A673 (cell line): ENCODE results near the gene CARMIL3. TPM values are rescaled to one million over a fixed set of nuclear protein-coding genes. Genes with fewer than 3 reads are reported as not detected.

Source experiments
- BruUV-seq: library from RNA; stranded (reverse); fragments of 400-500 nt; replicated peaks from 2 replicates; lab custom pipeline; 2021; lab: Mats Ljungman, UMichigan
- CTCF ChIA-PET: fragments of 300-600 bp; sonication (Branson Sonifier 250); formaldehyde crosslinking; loops from one replicate; lab custom pipeline; 2022; ENCODE audit warnings: antibody characterized with exemption; lab: Charles Lee
- POLR2A ChIA-PET: fragments of 300-600 bp; sonication (Branson Sonifier 250); formaldehyde crosslinking; loops from one replicate; lab custom pipeline; 2022; ENCODE audit warnings: antibody characterized with exemption; ENCODE audit not compliant: low non-redundant PET; lab: Charles Lee
- DNase-seq: peaks from one replicate; pipeline ENCODE4 v3.0.0-alpha.2; 2015; ENCODE audit warnings: low spot score
- H3K27ac ChIP-seq: fragments of 200-600 bp; sonication (generic); 2 replicates; pipeline ENCODE4 v1.5.1; 2016; ENCODE audit warnings: mixed run types, low read depth, mild to moderate bottlenecking, mixed read lengths, antibody characterized with exemption, low read length; ENCODE audit not compliant: poor library complexity, severe bottlenecking
- H3K27me3 ChIP-seq: fragments of 200-600 bp; sonication (generic); replicated peaks from 2 replicates; pipeline ENCODE4 v1.6.1; 2017; ENCODE audit warnings: mixed run types, low read depth, mild to moderate bottlenecking, mixed read lengths, antibody characterized with exemption, low read length; ENCODE audit not compliant: insufficient read depth, poor library complexity
- H3K36me3 ChIP-seq: fragments of 200-600 bp; sonication (generic); 2 replicates; pipeline ENCODE4 v1.6.1; 2016; ENCODE audit warnings: mixed run types, mild to moderate bottlenecking, mixed read lengths, antibody characterized with exemption, low read length; ENCODE audit not compliant: insufficient read depth, poor library complexity, severe bottlenecking
- H3K4me1 ChIP-seq: fragments of 200-600 bp; sonication (generic); 2 replicates; pipeline ENCODE4 v1.6.1; 2017; ENCODE audit warnings: mixed run types, mild to moderate bottlenecking, mixed read lengths, antibody characterized with exemption, low read length; ENCODE audit not compliant: insufficient read depth, poor library complexity, severe bottlenecking
- H3K4me3 ChIP-seq: fragments of 200-600 bp; sonication (generic); 2 replicates; pipeline ENCODE4 v1.5.1; 2016; ENCODE audit warnings: low read depth, mixed run types, mild to moderate bottlenecking, mixed read lengths, low read length; ENCODE audit not compliant: poor library complexity, severe bottlenecking
- H3K9me3 ChIP-seq: fragments of 200-600 bp; sonication (generic); 2 replicates; pipeline ENCODE4 v1.6.1; 2016; ENCODE audit warnings: mixed run types, low read depth, mild to moderate bottlenecking, mixed read lengths, antibody characterized with exemption, low read length; ENCODE audit not compliant: poor library complexity, severe bottlenecking
- CTCF ChIP-seq: fragments of 300-800, 200-600 bp; sonication (generic); conservative IDR thresholded peaks from 2 replicates; pipeline ENCODE4 v1.5.1; 2017; ENCODE audit warnings: low read depth, mild to moderate bottlenecking, antibody characterized with exemption, low read length, moderate library complexity, mixed read lengths
- EZH2 ChIP-seq: fragments of 200-600 bp; sonication (generic); IDR thresholded peaks from 2 replicates; pipeline ENCODE4 v1.6.1; 2017; ENCODE audit warnings: borderline replicate concordance, low read depth, mild to moderate bottlenecking, mixed read lengths, antibody characterized with exemption, low read length; ENCODE audit not compliant: poor library complexity, severe bottlenecking
- intact Hi-C: fragments of 100-400 bp; cut with micrococcal nuclease; formaldehyde crosslinking; loops from one replicate; pipeline ENCODE4 v1.10.0; 2022; ENCODE audit not compliant: unreplicated experiment
- total RNA-seq: library from RNA; stranded (reverse); gene quantifications from 2 replicates; pipeline ENCODE4 v1.2.3, GENCODE V29; 2021

Gene CARMIL3
- total RNA-seq, 1 experiment from 2014 or later = 0.49 TPM

GRCh38 chr14:24085215-24085614, 33.4 kb downstream of the CARMIL3 start:
- TF ChIP-seq CTCF (no peak), EZH2 (no peak)
- Histone ChIP-seq H3K9me3 (no peaks in the 10 kb centered on the region), H3K36me3 (no peaks in the 10 kb centered on the region), H3K27me3 (peaks cover 9% of the 10 kb centered on the region), H3K4me3 (no peak overlapping the region), H3K4me1 (peaks cover 6% of the 10 kb centered on the region), H3K27ac (no peak overlapping the region)
- ChIA-PET POLR2A (no interaction called here), CTCF (no interaction called here)
- intact Hi-C loops = no loop called here
- no TSS peak for BruUV-seq
- no peak for DNase-seq

- DNase-seq = no peak
- POLR2A ChIA-PET = no interaction called here
Measured at GRCh38 chr14:24086193-24086955, 34.6 kb downstream of the CARMIL3 start.

DNA sequence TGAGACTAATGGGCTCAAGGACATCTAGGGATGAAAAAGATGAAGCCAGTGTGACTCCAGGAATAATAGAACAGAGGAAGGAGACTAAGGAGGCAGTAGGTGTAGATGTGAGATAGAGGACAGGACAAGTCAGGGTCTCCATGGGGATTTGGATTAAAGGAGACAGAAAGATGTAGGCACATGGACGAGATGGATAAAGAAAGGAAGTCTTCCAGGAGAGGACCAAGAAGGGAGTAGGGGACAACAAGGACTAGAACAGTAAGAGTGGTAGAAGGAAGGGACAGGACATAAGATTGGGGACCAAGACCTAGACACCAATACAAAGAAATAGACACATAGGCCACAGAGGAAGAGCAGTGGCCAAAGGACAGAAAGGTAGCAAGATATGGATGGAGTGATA, 35.2 kb downstream of the CARMIL3 start:
- CTCF ChIA-PET = interaction anchor here (1.5 kb wide), 1 partner anchor 29 kb away, joined by 6 read pairs; no protein-coding TSS in a partner anchor
- intact Hi-C loops = no loop called here
- no peak overlapping the region for H3K27ac ChIP-seq

More at GRCh38 chr14:24086193-24086955, 34.6 kb downstream of the CARMIL3 start:
- no peaks in the 10 kb centered on the region for H3K36me3 ChIP-seq
- H3K4me3 ChIP-seq = no peak overlapping the region
- no peaks in the 10 kb centered on the region for H3K4me1 ChIP-seq
- no peak overlapping the region for H3K27ac ChIP-seq
- peaks cover 7% of the 10 kb centered on the region for H3K27me3 ChIP-seq
- no peaks in the 10 kb centered on the region for H3K9me3 ChIP-seq
- no peak for TF ChIP-seq CTCF
- BruUV-seq = no TSS peak
- CTCF ChIA-PET = interaction anchor here (1.5 kb wide), 1 partner anchor 28 kb away, joined by 6 read pairs; no protein-coding TSS in a partner anchor
- intact Hi-C loops = no loop called here

More for the DNA sequence above, 35.2 kb downstream of the CARMIL3 start:
- Histone ChIP-seq H3K27me3 (peaks cover 2% of the 10 kb centered on the region), H3K36me3 (no peaks in the 10 kb centered on the region), H3K9me3 (no peaks in the 10 kb centered on the region), H3K4me3 (no peak overlapping the region), H3K4me1 (no peaks in the 10 kb centered on the region)
- TF ChIP-seq CTCF = no peak
- no peak for TF ChIP-seq EZH2
- BruUV-seq = no TSS peak
- POLR2A ChIA-PET = no interaction called here
- DNase-seq = no peak
